IMR-90 (cell line): ENCODE results near the gene ECPAS. TPM values are rescaled to one million over a fixed set of nuclear protein-coding genes. Genes with fewer than 3 reads are reported as not detected.

ENCODE experiments used
- ATAC-seq: fragments of 200-7000 bp; cut with Tn5 transposase; 2 replicates; pipeline ENCODE4 v1.9.1; 2020; ENCODE audit warnings: low read depth, mild to moderate bottlenecking, moderate library complexity
- BruUV-seq: library from RNA; stranded (reverse); fragments of 400-500 nt; replicated peaks from 2 replicates; lab custom pipeline; 2021; lab: Mats Ljungman, UMichigan
- CTCF ChIA-PET: fragments of 300-600 bp; formaldehyde crosslinking; extraction: SDS; loops from one replicate; lab custom pipeline; 2021; ENCODE audit warnings: antibody characterized with exemption; lab: Yijun Ruan, JAX
- POLR2A ChIA-PET: fragments of 300-600 bp; sonication (Branson Sonifier 250); formaldehyde crosslinking; loops from one replicate; lab custom pipeline; 2022; ENCODE audit warnings: antibody characterized with exemption; ENCODE audit not compliant: unreplicated experiment; lab: Charles Lee
- DNase-seq: peaks from one replicate; pipeline ENCODE4 v3.0.0; 2013
- H2AFZ ChIP-seq: replicated peaks from 2 replicates; pipeline ENCODE3; 2013; ENCODE audit warnings: low read length, mild to moderate bottlenecking; ENCODE audit not compliant: poor library complexity
- H2AK5ac ChIP-seq: 2 replicates; pipeline ENCODE4 v1.6.1; 2013; ENCODE audit warnings: low read depth, low read length, inconsistent platforms
- H2AK9ac ChIP-seq: replicated peaks from 2 replicates; pipeline ENCODE3; 2013; ENCODE audit warnings: mild to moderate bottlenecking, low read depth, low read length, moderate library complexity; ENCODE audit not compliant: poor library complexity
- H2BK120ac ChIP-seq: 2 replicates; pipeline ENCODE4 v1.6.1; 2013; ENCODE audit warnings: low read depth, low read length, inconsistent platforms
- H2BK15ac ChIP-seq: 3 replicates; pipeline ENCODE4 v1.6.1; 2013; ENCODE audit warnings: low read depth, low read length, inconsistent platforms
- H2BK20ac ChIP-seq: 2 replicates; pipeline ENCODE4 v1.6.1; 2013; ENCODE audit warnings: low read depth, mild to moderate bottlenecking, inconsistent platforms, low read length, moderate library complexity
- H2BK5ac ChIP-seq: 2 replicates; pipeline ENCODE4 v1.6.1; 2013; ENCODE audit warnings: mild to moderate bottlenecking, low read depth, low read length, inconsistent platforms; ENCODE audit not compliant: poor library complexity, severe bottlenecking
- H3K14ac ChIP-seq: replicated peaks from 2 replicates; pipeline ENCODE4 v1.6.1; 2013; ENCODE audit warnings: low read depth, low read length, inconsistent platforms
- H3K18ac ChIP-seq: 2 replicates; pipeline ENCODE4 v1.6.1; 2013; ENCODE audit warnings: low read depth, low read length, control low read depth
- H3K23ac ChIP-seq: 2 replicates; pipeline ENCODE4 v1.6.1; 2013; ENCODE audit warnings: low read depth, low read length, inconsistent platforms
- H3K27ac ChIP-seq: 2 replicates; pipeline ENCODE4 v1.5.1; 2013; ENCODE audit warnings: mild to moderate bottlenecking, control low read depth, low read length; ENCODE audit not compliant: insufficient read depth
- H3K27me3 ChIP-seq: 2 replicates; pipeline ENCODE4 v1.6.1; 2013; ENCODE audit warnings: low read length; ENCODE audit not compliant: control insufficient read depth, insufficient read depth
- H3K36me3 ChIP-seq: 2 replicates; pipeline ENCODE4 v1.6.1; 2013; ENCODE audit warnings: low read length, mixed read lengths; ENCODE audit not compliant: control insufficient read depth, insufficient read depth
- H3K4ac ChIP-seq: 2 replicates; pipeline ENCODE4 v1.6.1; 2013; ENCODE audit warnings: low read depth, low read length, inconsistent platforms
- H3K4me1 ChIP-seq: 2 replicates; pipeline ENCODE4 v1.6.1; 2013; ENCODE audit warnings: low read length, mixed read lengths; ENCODE audit not compliant: control insufficient read depth, insufficient read depth
- H3K4me2 ChIP-seq: 2 replicates; pipeline ENCODE4 v1.6.1; 2013; ENCODE audit warnings: low read depth, mild to moderate bottlenecking, control low read depth, low read length, moderate library complexity
- H3K4me3 ChIP-seq: 2 replicates; pipeline ENCODE4 v1.5.1; 2013; ENCODE audit warnings: low read depth, mild to moderate bottlenecking, control low read depth, low read length, moderate library complexity; ENCODE audit not compliant: insufficient read depth
- H3K56ac ChIP-seq: 2 replicates; pipeline ENCODE4 v1.6.1; 2013; ENCODE audit warnings: low read length, inconsistent platforms; ENCODE audit not compliant: insufficient read depth; ENCODE audit errors: extremely low read depth
- H3K79me1 ChIP-seq, 2 experiments: 2 replicates each; pipeline ENCODE4 v1.6.1; 2013; ENCODE audit warnings: low read length in 2 of 2, inconsistent platforms in 1 of 2, low read depth in 1 of 2
- H3K9ac ChIP-seq: 2 replicates; pipeline ENCODE4 v1.6.1; 2013; ENCODE audit warnings: low read depth, low read length, control low read depth
- H3K9me1 ChIP-seq: 2 replicates; pipeline ENCODE4 v1.6.1; 2013; ENCODE audit warnings: low read length, inconsistent platforms; ENCODE audit not compliant: insufficient read depth
- H3K9me3 ChIP-seq: 2 replicates; pipeline ENCODE4 v1.6.1; 2013; ENCODE audit warnings: low read length; ENCODE audit not compliant: control insufficient read depth, insufficient read depth
- H4K20me1 ChIP-seq: 2 replicates; pipeline ENCODE4 v1.6.1; 2013; ENCODE audit warnings: low read length, inconsistent platforms; ENCODE audit not compliant: insufficient read depth
- H4K5ac ChIP-seq: 2 replicates; pipeline ENCODE4 v1.6.1; 2013; ENCODE audit warnings: mild to moderate bottlenecking, low read depth, low read length, control low read depth
- H4K8ac ChIP-seq, 2 experiments: 2 replicates each; pipeline ENCODE4 v1.6.1; 2013; ENCODE audit warnings: low read depth in 2 of 2, low read length in 2 of 2, control low read depth in 1 of 2, inconsistent platforms in 1 of 2
- H4K91ac ChIP-seq: 2 replicates; pipeline ENCODE4 v1.6.1; 2013; ENCODE audit warnings: low read depth, low read length, inconsistent platforms; ENCODE audit not compliant: insufficient read depth
- CEBPB ChIP-seq: IDR thresholded peaks from 2 replicates; pipeline ENCODE4 v1.6.1; 2012; ENCODE audit warnings: low read depth, low read length, improper control_type of control experiment
- MAZ ChIP-seq: IDR thresholded peaks from 2 replicates; pipeline ENCODE4 v1.6.1; 2012; ENCODE audit warnings: low read depth, mild to moderate bottlenecking, low read length, improper control_type of control experiment, moderate library complexity, borderline replicate concordance
- WGBS, 2 experiments: methylation state at CpG; one replicate each; pipeline versions ENCODE4 v1.1.5 to v1.1.7; 2013; ENCODE audit warnings: missing lambda C conversion rate in 2 of 2; ENCODE audit not compliant: insufficient read length in 1 of 2; ENCODE audit errors: extremely low coverage in 2 of 2; 5-methylcytosine and 5-hydroxymethylcytosine counted together
- dilution Hi-C: fragments of 300-500 bp; cut with HindIII; formaldehyde crosslinking; loops from one replicate; pipeline ENCODE4 v1.14.3; 2018; ENCODE audit warnings: low sequenced_read_pairs; ENCODE audit not compliant: unreplicated experiment
- in situ Hi-C: fragments of 300-500 bp; cut with MboI; formaldehyde crosslinking; loops from 3 replicates; pipeline ENCODE4 v1.14.3; 2019; ENCODE audit warnings: low sequenced_read_pairs, inconsistent platforms, mixed read lengths
- intact Hi-C: fragments of 100-400 bp; cut with micrococcal nuclease; formaldehyde crosslinking; loops from 2 replicates; pipeline ENCODE4 v1.10.0; 2022
- polyA plus RNA-seq, 3 experiments: library from polyadenylated mRNA; depleted of rRNA; stranded (reverse); fragments of >200 nt; gene quantifications; 2 replicates each; pipeline ENCODE4 v1.2.3, GENCODE V29; 2012; ENCODE audit warnings: low replicate concordance in 1 of 3
- total RNA-seq: library from RNA; depleted of rRNA; stranded (reverse); fragments of >200 nt; gene quantifications from 2 replicates; pipeline ENCODE4 v1.2.3, GENCODE V29; 2012

ECPAS gene
- total and polyA plus RNA-seq, 2 of the 4 experiments (the other 2 are of a cell fraction): 20.1 to 54.8 TPM

GRCh38 chr9:111484572-111484894 is 350 bp upstream of the ECPAS start:
- H3K23ac ChIP-seq: peak overlapping the region; percentile 72
- H2BK120ac ChIP-seq: peak overlapping the region; percentile 36
- in situ Hi-C loops: no loop called here
- peak overlapping the region; percentile 84 for H3K14ac ChIP-seq
- CTCF ChIA-PET: interaction anchor here (0.5 kb wide), 1 partner anchor 137 kb away, joined by 3 read pairs; no protein-coding TSS in a partner anchor
- H4K91ac ChIP-seq: no peak overlapping the region
- H2BK5ac ChIP-seq: peak overlapping the region; percentile 68
- no peaks in the 10 kb centered on the region; the same call in 1 of the 2 replicates for H3K27me3 ChIP-seq
- H2AK5ac ChIP-seq: no peak overlapping the region
- intact Hi-C loops: loop anchor here (1.0 kb wide), 1 partner anchor 41 kb away; the partner anchor contains the start of gene ZNF483
- peaks cover 3 to 26% of the 10 kb centered on the region in 2 experiments; a peak in 3 of 4 replicates for H3K79me1 ChIP-seq
- peak overlapping the region; percentile 18; the same call in 1 of the 2 replicates for H3K18ac ChIP-seq
- H3K56ac ChIP-seq: peak overlapping the region; percentile 69; the same call in 1 of the 2 replicates
- BruUV-seq: no TSS peak
- H2AK9ac ChIP-seq: peak overlapping the region; percentile 56
- 0 out of 2 replicates have a peak, but pooled peaks cover 2% of the 10 kb centered on the region for H3K9me1 ChIP-seq
- H3K4ac ChIP-seq: peak overlapping the region; percentile 56; the same call in 1 of the 2 replicates
- H4K5ac ChIP-seq: no peak overlapping the region; the same call in 1 of the 2 replicates
- ATAC-seq (no peak), DNase-seq (peak; percentile 15)
- H3K9ac ChIP-seq: peak overlapping the region; percentile 65
- H3K4me3 ChIP-seq: peak overlapping the region; percentile 75
- H3K27ac ChIP-seq: peak overlapping the region; percentile 76
- POLR2A ChIA-PET: no interaction called here
- no peak overlapping the region for H2BK20ac ChIP-seq
- no peak overlapping the region for H2BK15ac ChIP-seq
- peak overlapping the region; percentile 81 for H3K4me2 ChIP-seq
- H2AFZ ChIP-seq: peak overlapping the region; percentile 93
- H4K8ac ChIP-seq: peak overlapping the region in 1 of 2 experiments; percentile 88; a peak in 2 of 4 replicates
- no CpG with 5 or more reads among the region's 4 CpGs for WGBS, 2 experiments
- TF ChIP-seq MAZ (no peak), CEBPB (peak; percentile 3; the same call in 1 of the 2 replicates)
- peaks cover 30% of the 10 kb centered on the region for H4K20me1 ChIP-seq
- H3K4me1 ChIP-seq: peaks cover 2% of the 10 kb centered on the region; the same call in 1 of the 2 replicates
- H3K36me3 ChIP-seq: no peaks in the 10 kb centered on the region
- H3K9me3 ChIP-seq: no peaks in the 10 kb centered on the region
- dilution Hi-C loops: no loop called here
